SW480 (cell line): ENCODE results near the gene ATG101.
A peak's percentile ranks its signal among the peaks of the same experiment; 100 is the strongest.

Experiments
- DNase-seq: peaks from one replicate; pipeline ENCODE4 v3.0.0-alpha.2; 2016; ENCODE audit warnings: low spot score

The ATG101 gene

GRCh38 chr12:52057638-52058576, 11.9 kb upstream of the ATG101 start:
- DNase-seq, result no peak

GRCh38 chr12:52058631-52059361, 11.0 kb upstream of the ATG101 start:
- no peak for DNase-seq

GRCh38 chr12:52059582-52060497, 9.9 kb upstream of the ATG101 start:
- DNase-seq, result no peak

GRCh38 chr12:52060498-52061177, 9.1 kb upstream of the ATG101 start:
- DNase-seq, result no peak

GRCh38 chr12:52061470-52062166, 8.2 kb upstream of the ATG101 start:
- peak; percentile 22 for DNase-seq

- DNase-seq, result no peak
These were observed 7.4 kb upstream of the ATG101 start for GRCh38 chr12:52062167-52063081.

GRCh38 chr12:52063082-52063924, 6.5 kb upstream of the ATG101 start:
- DNase-seq, result no peak

- DNase-seq, result no peak
These were observed 5.7 kb upstream of the ATG101 start for GRCh38 chr12:52063981-52064649.

- DNase-seq, result no peak
These were observed 3.3 kb upstream of the ATG101 start for GRCh38 chr12:52066346-52067080.

- DNase-seq, result no peak
These were observed 2.8 kb upstream of the ATG101 start for GRCh38 chr12:52067081-52067374.

- DNase-seq, result no peak
These were observed 577 bp downstream of the ATG101 start for GRCh38 chr12:52070185-52070925.

- no peak for DNase-seq
These were observed 4.0 kb downstream of the ATG101 start for GRCh38 chr12:52073531-52074381.

- DNase-seq, result no peak
These were observed 5.4 kb downstream of the ATG101 start for GRCh38 chr12:52074971-52075724.

- no peak for DNase-seq
These were observed 7.0 kb downstream of the ATG101 start for GRCh38 chr12:52076811-52077210.

- no peak for DNase-seq
These were observed 8.5 kb downstream of the ATG101 start for GRCh38 chr12:52078276-52078675.
